GM18505 (cell line): ENCODE measurements around the gene ADAMTSL4.

Experiments
- ATAC-seq: cut with Tn5 transposase; IDR thresholded peaks from one replicate; pipeline ENCODE4 v1.9.1; 2021; ENCODE audit not compliant: unreplicated experiment
- POLR2A ChIP-seq: IDR thresholded peaks from 4 replicates; pipeline ENCODE4 v1.6.1; 2011; ENCODE audit warnings: borderline replicate concordance; ENCODE audit not compliant: insufficient read depth, insufficient read length; ENCODE audit errors: extremely low read depth

ADAMTSL4 gene

GRCh38 chr1:150543500-150544143, 5.6 kb upstream of the ADAMTSL4 start:
- no peak for TF ChIP-seq POLR2A
- ATAC-seq = no peak

GRCh38 chr1:150544204-150544603, 5.0 kb upstream of the ADAMTSL4 start:
- no peak for ATAC-seq
- TF ChIP-seq POLR2A = no peak

- TF ChIP-seq POLR2A = no peak
- ATAC-seq = no peak
These were observed 3.6 kb upstream of the ADAMTSL4 start for GRCh38 chr1:150545486-150546032.

- no peak for TF ChIP-seq POLR2A
- ATAC-seq = no peak
These were observed 2.8 kb upstream of the ADAMTSL4 start for GRCh38 chr1:150546294-150546937.

GRCh38 chr1:150548324-150548631, 930 bp upstream of the ADAMTSL4 start:
- no peak for TF ChIP-seq POLR2A
- ATAC-seq = no peak

GRCh38 chr1:150549496-150550221, 451 bp downstream of the ADAMTSL4 start:
- ATAC-seq = no peak
- TF ChIP-seq POLR2A = no peak

- no peak for ATAC-seq
- TF ChIP-seq POLR2A = no peak
These were observed 1.2 kb downstream of the ADAMTSL4 start for GRCh38 chr1:150550222-150551050.

GRCh38 chr1:150551051-150551783, 2.0 kb downstream of the ADAMTSL4 start:
- no peak for ATAC-seq
- TF ChIP-seq POLR2A = no peak

- ATAC-seq = no peak
These were observed 2.5 kb downstream of the ADAMTSL4 start for GRCh38 chr1:150551784-150552127.

GRCh38 chr1:150552128-150552910, 3.1 kb downstream of the ADAMTSL4 start:
- no peak for TF ChIP-seq POLR2A
- ATAC-seq = no peak

More at GRCh38 chr1:150551784-150552127, 2.5 kb downstream of the ADAMTSL4 start:
- no peak for TF ChIP-seq POLR2A

- no peak for TF ChIP-seq POLR2A
- ATAC-seq = no peak
These were observed 3.7 kb downstream of the ADAMTSL4 start for GRCh38 chr1:150552911-150553289.
